AG10803 (cell line): Measurements from ENCODE around the gene POLR2L.

Experiments
- DNase-seq: peaks from one replicate; pipeline ENCODE4 v3.0.0; 2010; ENCODE audit warnings: low read depth
- H3K4me3 ChIP-seq: 2 replicates; pipeline ENCODE4 v1.5.1; 2011; ENCODE audit warnings: mild to moderate bottlenecking, low read length, control low read depth
- CTCF ChIP-seq: conservative IDR thresholded peaks from 2 replicates; pipeline ENCODE4 v1.5.1; 2011; ENCODE audit warnings: mild to moderate bottlenecking, low read length, control low read depth, inconsistent platforms

Gene POLR2L

GRCh38 chr11:837990-838307 is 4.4 kb downstream of the POLR2L start:
- DNase-seq = no peak
- no peak overlapping the region for H3K4me3 ChIP-seq
- TF ChIP-seq CTCF = no peak

GRCh38 chr11:837189-837989 is 4.9 kb downstream of the POLR2L start:
- H3K4me3 ChIP-seq = no peak overlapping the region
- no peak for DNase-seq
- no peak for TF ChIP-seq CTCF

- DNase-seq = no peak
- no peak overlapping the region for H3K4me3 ChIP-seq
- TF ChIP-seq CTCF = no peak
Observed at GRCh38 chr11:836700-837099, 5.6 kb downstream of the POLR2L start.

- no peak for DNase-seq
- no peak overlapping the region for H3K4me3 ChIP-seq
- TF ChIP-seq CTCF = no peak
Observed at GRCh38 chr11:836274-836673, 6.1 kb downstream of the POLR2L start.

GRCh38 chr11:834371-835316 is 7.7 kb downstream of the POLR2L start:
- peak; percentile 82 for DNase-seq
- H3K4me3 ChIP-seq = peak overlapping the region; percentile 84
- no peak for TF ChIP-seq CTCF

GRCh38 chr11:833849-834311 is 8.4 kb downstream of the POLR2L start:
- TF ChIP-seq CTCF = no peak
- DNase-seq = no peak
- peak overlapping the region; percentile 84 for H3K4me3 ChIP-seq
